ENCODE results near the gene STK38. TPM values are rescaled to one million over a fixed set of nuclear protein-coding genes. Genes with fewer than 3 reads are reported as not detected.

STK38 gene
- total RNA-seq, 1 donor from 2014 or later, result 55.1 TPM

GRCh38 chr6:36516988-36517387 lies 30.3 kb downstream of the STK38 start:
- peak overlapping the region; percentile 33 for H3K27ac Mint-ChIP-seq (ENCODE audit: unreplicated experiment)
- peaks cover 4% of the 10 kb centered on the region for H3K9me3 Mint-ChIP-seq (ENCODE audit: unreplicated experiment)
- H3K4me3 Mint-ChIP-seq (ENCODE audit: unreplicated experiment), result no peak overlapping the region
- H3K27me3 Mint-ChIP-seq (ENCODE audit: unreplicated experiment), result no peaks in the 10 kb centered on the region
- no peak for DNase-seq
- H3K36me3 Mint-ChIP-seq (ENCODE audit: unreplicated experiment), result peaks cover 3% of the 10 kb centered on the region
- peaks cover 14% of the 10 kb centered on the region for H3K4me1 Mint-ChIP-seq (ENCODE audit: low read depth, unreplicated experiment)
- no peak for TF ChIP-seq CTCF (IDR thresholded peaks at IDR 0.05; ENCODE audit: partially characterized antibody, unreplicated experiment)

- no peak for TF ChIP-seq CTCF (IDR thresholded peaks at IDR 0.05; ENCODE audit: partially characterized antibody, unreplicated experiment)
- Mint-ChIP-seq H3K36me3 (ENCODE audit: unreplicated experiment) (peaks cover 3% of the 10 kb centered on the region), H3K4me1 (ENCODE audit: low read depth, unreplicated experiment) (peaks cover 14% of the 10 kb centered on the region), H3K4me3 (ENCODE audit: unreplicated experiment) (no peak overlapping the region), H3K27ac (ENCODE audit: unreplicated experiment) (peak overlapping the region; percentile 80), H3K9me3 (ENCODE audit: unreplicated experiment) (peaks cover 4% of the 10 kb centered on the region), H3K27me3 (ENCODE audit: unreplicated experiment) (no peaks in the 10 kb centered on the region)
- peak; percentile 30 for DNase-seq
These were observed 30.7 kb downstream of the STK38 start for GRCh38 chr6:36516559-36516958.

DNA sequence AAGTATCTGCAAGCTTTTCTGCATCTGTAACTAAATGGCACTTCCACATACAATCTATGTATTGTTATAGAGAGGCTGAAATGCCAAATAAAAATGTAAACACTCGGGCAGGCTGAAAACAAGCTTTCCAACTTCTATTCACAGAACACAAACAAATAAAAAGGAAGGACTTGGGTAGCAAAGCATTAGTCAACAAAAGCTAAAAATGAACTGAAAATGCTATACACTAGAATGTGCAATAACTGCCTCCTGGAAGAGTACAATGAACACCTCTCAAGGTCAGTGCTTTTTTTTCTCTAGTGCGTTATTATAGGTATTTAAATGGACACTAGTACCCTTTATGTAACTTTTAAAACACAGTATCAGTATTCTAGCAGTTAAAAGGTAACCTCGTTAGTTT lies 31.4 kb downstream of the STK38 start:
- DNase-seq, result no peak
- no peak overlapping the region for H3K27ac Mint-ChIP-seq (ENCODE audit: unreplicated experiment)
- H3K4me1 Mint-ChIP-seq (ENCODE audit: low read depth, unreplicated experiment), result peaks cover 14% of the 10 kb centered on the region
- TF ChIP-seq CTCF (IDR thresholded peaks at IDR 0.05; ENCODE audit: partially characterized antibody, unreplicated experiment), result no peak
- H3K27me3 Mint-ChIP-seq (ENCODE audit: unreplicated experiment), result no peaks in the 10 kb centered on the region
- no peak overlapping the region for H3K4me3 Mint-ChIP-seq (ENCODE audit: unreplicated experiment)
- peaks cover 3% of the 10 kb centered on the region for H3K36me3 Mint-ChIP-seq (ENCODE audit: unreplicated experiment)
- H3K9me3 Mint-ChIP-seq (ENCODE audit: unreplicated experiment), result peaks cover 4% of the 10 kb centered on the region

- H3K27ac Mint-ChIP-seq (ENCODE audit: unreplicated experiment), result no peak overlapping the region
These were observed 32.5 kb downstream of the STK38 start for GRCh38 chr6:36514554-36515456.

More at GRCh38 chr6:36514554-36515456, 32.5 kb downstream of the STK38 start:
- H3K9me3 Mint-ChIP-seq (ENCODE audit: unreplicated experiment), result peaks cover 4% of the 10 kb centered on the region
- no peaks in the 10 kb centered on the region for H3K27me3 Mint-ChIP-seq (ENCODE audit: unreplicated experiment)
- peaks cover 12% of the 10 kb centered on the region for H3K4me1 Mint-ChIP-seq (ENCODE audit: low read depth, unreplicated experiment)
- H3K36me3 Mint-ChIP-seq (ENCODE audit: unreplicated experiment), result peaks cover 3% of the 10 kb centered on the region
- DNase-seq, result no peak
- TF ChIP-seq CTCF (IDR thresholded peaks at IDR 0.05; ENCODE audit: partially characterized antibody, unreplicated experiment), result no peak
- H3K4me3 Mint-ChIP-seq (ENCODE audit: unreplicated experiment), result no peak overlapping the region

Data from glutamatergic neuron (in vitro differentiated cells).